Thymus (tissue), 11 donors: ENCODE data around the gene DDX23. TPM values are rescaled to one million over a fixed set of nuclear protein-coding genes. Genes with fewer than 3 reads are reported as not detected.

Experiments used
- DNase-seq, 9 donors: peaks; one replicate each; pipeline ENCODE4 v3.0.0-alpha.2; 2013; ENCODE audit warnings: low spot score in 9 of 9, low read depth in 6 of 9, missing footprints in 1 of 9
- H3K27ac ChIP-seq, 2 donors: one replicate each; pipeline ENCODE4 v1.5.1; 2013; ENCODE audit warnings: control low read depth in 1 of 2, low read depth in 1 of 2, low read length in 1 of 2, mild to moderate bottlenecking in 1 of 2, moderate library complexity in 1 of 2
- H3K27me3 ChIP-seq, 2 donors: one replicate each; pipeline ENCODE4 v1.5.1; 2013; ENCODE audit warnings: low read length in 1 of 2; ENCODE audit not compliant: control insufficient read depth in 2 of 2, insufficient read depth in 1 of 2
- H3K36me3 ChIP-seq, 2 donors: one replicate each; pipeline ENCODE4 v1.5.1; 2013; ENCODE audit warnings: low read length in 1 of 2, mild to moderate bottlenecking in 1 of 2, moderate library complexity in 1 of 2; ENCODE audit not compliant: control insufficient read depth in 2 of 2, insufficient read depth in 2 of 2
- H3K4me1 ChIP-seq, 2 donors: one replicate each; pipeline ENCODE4 v1.5.1; 2013; ENCODE audit warnings: low read length in 2 of 2; ENCODE audit not compliant: control insufficient read depth in 2 of 2, insufficient read depth in 2 of 2
- H3K4me3 ChIP-seq, 2 donors: one replicate each; pipeline ENCODE4 v1.5.1; 2013; ENCODE audit warnings: low read length in 2 of 2, control low read depth in 1 of 2, mild to moderate bottlenecking in 1 of 2
- H3K9me3 ChIP-seq, 2 donors: one replicate each; pipeline ENCODE4 v1.5.1; 2013; ENCODE audit warnings: low read length in 1 of 2, mild to moderate bottlenecking in 1 of 2; ENCODE audit not compliant: control insufficient read depth in 2 of 2, insufficient read depth in 1 of 2
- WGBS: extraction: QIAGEN DNeasy Blood & Tissue Kit; methylation state at CpG from one replicate; pipeline ENCODE4 v1.1.7; 2013; 5-methylcytosine and 5-hydroxymethylcytosine counted together
- polyA plus RNA-seq: library from polyadenylated mRNA; stranded (reverse); fragments of 200-250 nt; gene quantifications from one replicate; pipeline ENCODE4 v1.2.3, GENCODE V29; 2013
- total RNA-seq: library from RNA; stranded (reverse); fragments of 120-200 nt; gene quantifications from one replicate; pipeline ENCODE4 v1.2.4, GENCODE V29; 2013
- donor health status: healthy.

DDX23 gene
- total and polyA plus RNA-seq, 2 donors: 61.3 to 96.6 TPM

GRCh38 chr12:48800457-48800856, 51.5 kb downstream of the DDX23 start:
- Histone ChIP-seq H3K27me3 (peaks cover 0 to 13% of the 10 kb centered on the region in 2 donors), H3K4me3 (no peak overlapping the region), H3K9me3 (no peaks in the 10 kb centered on the region), H3K4me1 (peaks cover 0 to 2% of the 10 kb centered on the region in 2 donors), H3K27ac (no peak overlapping the region), H3K36me3 (no peaks in the 10 kb centered on the region)
- 96% methylated on average over 14 of the region's 14 CpGs for WGBS
- DNase-seq: no peak

GRCh38 chr12:48796976-48797375, 55.0 kb downstream of the DDX23 start:
- no peaks in the 10 kb centered on the region for H3K9me3 ChIP-seq
- no peak overlapping the region for H3K27ac ChIP-seq
- 73% methylated on average over 3 of the region's 3 CpGs for WGBS
- H3K4me1 ChIP-seq: peaks cover 0 to 2% of the 10 kb centered on the region in 2 donors
- peaks cover 0 to 13% of the 10 kb centered on the region in 2 donors for H3K27me3 ChIP-seq
- no peaks in the 10 kb centered on the region for H3K36me3 ChIP-seq
- H3K4me3 ChIP-seq: no peak overlapping the region
- no peak for DNase-seq

GRCh38 chr12:48795550-48796455, 56.2 kb downstream of the DDX23 start:
- DNase-seq: peak in 5 of 9 donors; percentile 30 to 64 (median 55)
- H3K27me3 ChIP-seq: peaks cover 0 to 10% of the 10 kb centered on the region in 2 donors
- no peaks in the 10 kb centered on the region for H3K36me3 ChIP-seq
- H3K4me3 ChIP-seq: no peak overlapping the region
- H3K27ac ChIP-seq: no peak overlapping the region
- H3K4me1 ChIP-seq: peaks cover 0 to 2% of the 10 kb centered on the region in 2 donors
- WGBS: 44% methylated on average over 12 of the region's 12 CpGs
- no peaks in the 10 kb centered on the region for H3K9me3 ChIP-seq

GRCh38 chr12:48794870-48795269, 57.1 kb downstream of the DDX23 start:
- Histone ChIP-seq H3K4me1 (peaks cover 0 to 2% of the 10 kb centered on the region in 2 donors), H3K36me3 (no peaks in the 10 kb centered on the region), H3K27me3 (peaks cover 3 to 7% of the 10 kb centered on the region in 2 donors), H3K27ac (no peak overlapping the region), H3K9me3 (no peaks in the 10 kb centered on the region), H3K4me3 (no peak overlapping the region)
- WGBS: 96% methylated on average over 3 of the region's 3 CpGs
- no peak for DNase-seq

GRCh38 chr12:48793696-48794095, 58.3 kb downstream of the DDX23 start:
- no peaks in the 10 kb centered on the region for H3K36me3 ChIP-seq
- DNase-seq: no peak
- H3K27ac ChIP-seq: no peak overlapping the region
- H3K4me3 ChIP-seq: no peak overlapping the region
- H3K27me3 ChIP-seq: peaks cover 13 to 17% of the 10 kb centered on the region in 2 donors
- WGBS: 97% methylated on average over 3 of the region's 3 CpGs
- H3K9me3 ChIP-seq: no peaks in the 10 kb centered on the region
- peaks cover 1 to 6% of the 10 kb centered on the region in 2 donors for H3K4me1 ChIP-seq

GRCh38 chr12:48789858-48790326, 62.1 kb downstream of the DDX23 start:
- 33% methylated on average over 4 of the region's 4 CpGs for WGBS
- Histone ChIP-seq H3K4me3 (peak overlapping the region in 1 of 2 donors; percentile 54), H3K27ac (no peak overlapping the region), H3K27me3 (peaks cover 27 to 39% of the 10 kb centered on the region in 2 donors), H3K9me3 (no peaks in the 10 kb centered on the region), H3K36me3 (no peaks in the 10 kb centered on the region), H3K4me1 (peaks cover 4% of the 10 kb centered on the region in 2 donors)
- no peak for DNase-seq

- WGBS: 1% methylated on average over 86 of the region's 86 CpGs
- peak within 1 kb of the TSS in 1 of 2 donors; percentile 31 for H3K27ac ChIP-seq
These were observed 62.8 kb downstream of the DDX23 start, which contains the start of gene ADCY6 for GRCh38 chr12:48788854-48789775. Gene ADCY6 (minus strand): TSS chr12:48789089. CDS start chr12:48783434, 5,655 bp downstream.

GRCh38 chr12:48788524-48788853, 63.5 kb downstream of the DDX23 start:
- DNase-seq: no peak
- no peak overlapping the region for H3K27ac ChIP-seq
- H3K9me3 ChIP-seq: no peaks in the 10 kb centered on the region
- no peaks in the 10 kb centered on the region for H3K36me3 ChIP-seq
- H3K27me3 ChIP-seq: peaks cover 27 to 39% of the 10 kb centered on the region in 2 donors
- 8% methylated on average over 25 of the region's 25 CpGs for WGBS
- peak overlapping the region; percentile 36 to 54 for H3K4me3 ChIP-seq
- H3K4me1 ChIP-seq: peaks cover 4% of the 10 kb centered on the region in 2 donors

More at GRCh38 chr12:48788854-48789775, 62.8 kb downstream of the DDX23 start, which contains the start of gene ADCY6:
- no peaks in the 10 kb centered on the region for H3K9me3 ChIP-seq
- DNase-seq: peak in 1 of 9 donors; percentile 18
- H3K27me3 ChIP-seq: peaks cover 27 to 39% of the 10 kb centered on the region in 2 donors
- H3K4me1 ChIP-seq: peaks cover 4% of the 10 kb centered on the region in 2 donors
- H3K4me3 ChIP-seq: peak within 1 kb of the TSS; percentile 42 to 54
- H3K36me3 ChIP-seq: no peaks in the 10 kb centered on the region
